D721Med (cell line): ENCODE data around the gene RUNX1.

Source experiments
- DNase-seq: peaks from one replicate; pipeline ENCODE4 v3.0.0; 2011; ENCODE audit warnings: low spot score; ENCODE audit not compliant: insufficient read length
- FAIRE-seq: peaks from 2 replicates; lab custom pipeline; 2011; peaks lifted over from hg19 to GRCh38; lab: Jason Lieb, UNC
- CTCF ChIP-seq: IDR thresholded peaks from 2 replicates; pipeline ENCODE4 v1.5.1; 2012; ENCODE audit warnings: mild to moderate bottlenecking, control low read depth; ENCODE audit not compliant: insufficient read depth; ENCODE audit errors: missing control alignments

The RUNX1 gene

GRCh38 chr21:34797921-34798535, 251.1 kb downstream of the RUNX1 start:
- DNase-seq = no peak
- TF ChIP-seq CTCF = no peak
- FAIRE-seq = no peak

GRCh38 chr21:34797201-34797525, 251.9 kb downstream of the RUNX1 start:
- no peak for TF ChIP-seq CTCF
- FAIRE-seq (no peak), DNase-seq (no peak)

GRCh38 chr21:34796518-34797200, 252.4 kb downstream of the RUNX1 start:
- FAIRE-seq = no peak
- DNase-seq = no peak
- TF ChIP-seq CTCF = no peak

GRCh38 chr21:34795548-34796180, 253.4 kb downstream of the RUNX1 start:
- DNase-seq (no peak), FAIRE-seq (no peak)
- no peak for TF ChIP-seq CTCF

GRCh38 chr21:34795175-34795547, 253.9 kb downstream of the RUNX1 start:
- no peak for TF ChIP-seq CTCF
- no peak for DNase-seq
- FAIRE-seq = no peak

- no peak for DNase-seq
- no peak for TF ChIP-seq CTCF
- no peak for FAIRE-seq
Measured at GRCh38 chr21:34794686-34795085, 254.4 kb downstream of the RUNX1 start.

- TF ChIP-seq CTCF = no peak
- no peak for DNase-seq
- FAIRE-seq = no peak
Measured at GRCh38 chr21:34793471-34793870, 255.6 kb downstream of the RUNX1 start.
